Left renal pelvis (tissue), 4 donors: ENCODE measurements around the gene PARD3. TPM values are rescaled to one million over a fixed set of nuclear protein-coding genes. Genes with fewer than 3 reads are reported as not detected.
"Not testable (repeated sequence)": the region's sequence is repeated elsewhere in the genome, so short reads cannot be mapped to it uniquely, and the experiment has no call there.

Experiments used
- DNase-seq, 4 donors: peaks; one replicate each; pipeline ENCODE4 v3.0.0-alpha.2; 2013; ENCODE audit warnings: low read depth in 4 of 4, low spot score in 3 of 4
- polyA plus RNA-seq, 4 donors: library from polyadenylated mRNA; unstranded; fragments of 120-200 nt; gene quantifications; one replicate each; pipeline ENCODE4 v1.2.1, GENCODE V29; 2013; ENCODE audit not compliant: insufficient read length in 4 of 4

Gene PARD3
- polyA plus RNA-seq, 4 donors: 56.7 to 75.5 (median 69.4) TPM

DNA sequence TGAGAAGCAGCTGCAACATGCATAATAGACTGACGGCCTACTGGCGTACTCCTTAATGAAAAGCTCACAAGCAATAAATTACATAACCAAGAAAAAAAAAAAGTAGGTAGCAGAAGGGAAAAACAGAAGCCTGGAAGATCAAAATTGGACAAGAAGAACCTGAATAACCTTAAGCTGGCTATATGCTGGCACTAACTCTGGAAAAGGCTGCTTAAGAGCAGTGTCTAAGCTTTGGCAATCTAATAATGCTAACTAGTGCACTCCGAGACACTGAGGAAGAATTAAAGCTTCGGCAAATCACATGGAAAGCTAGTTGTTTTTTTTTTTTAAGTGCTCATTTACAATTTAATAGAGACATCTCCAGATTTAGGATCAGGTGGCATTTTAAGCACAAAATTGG lies 441.9 kb downstream of the PARD3 start:
- no peak for DNase-seq

DNA sequence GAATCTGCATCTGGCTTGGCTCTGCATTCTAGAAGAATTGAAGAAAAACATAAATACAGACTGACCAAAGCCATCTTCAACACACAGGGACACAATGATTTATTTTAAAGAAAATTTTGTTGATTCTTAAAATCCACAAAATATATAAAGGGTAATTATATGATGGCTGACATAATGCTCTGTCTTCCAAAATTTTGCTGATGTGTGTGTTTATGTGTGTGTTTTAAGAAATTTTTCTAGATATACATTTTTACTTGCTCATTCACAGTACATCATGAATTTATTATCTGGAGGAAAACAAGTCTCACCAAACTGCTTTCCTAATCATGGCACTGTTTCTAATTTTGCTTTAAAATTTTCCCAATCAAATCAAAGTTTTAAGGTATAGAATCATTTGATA lies 442.6 kb downstream of the PARD3 start:
- DNase-seq: no peak

DNA sequence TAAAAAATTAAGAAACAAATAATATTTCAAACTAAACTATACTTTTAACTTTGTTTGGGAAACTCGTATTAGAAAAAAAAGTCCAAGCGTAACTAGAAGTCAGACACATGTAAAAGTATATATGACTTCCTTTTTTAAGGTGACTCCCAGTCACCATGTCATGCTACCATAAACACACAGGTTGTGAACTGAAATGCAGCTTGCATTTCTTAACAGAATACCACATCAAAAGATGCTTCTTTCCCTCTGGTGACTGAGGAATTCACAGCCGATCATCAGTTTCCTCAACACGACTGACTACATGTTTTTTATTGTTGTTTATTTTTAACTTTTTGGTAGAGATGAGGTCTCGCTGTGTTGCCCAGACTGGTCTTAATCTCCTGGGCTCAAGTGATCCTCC lies 445.0 kb downstream of the PARD3 start:
- DNase-seq: no peak

DNA sequence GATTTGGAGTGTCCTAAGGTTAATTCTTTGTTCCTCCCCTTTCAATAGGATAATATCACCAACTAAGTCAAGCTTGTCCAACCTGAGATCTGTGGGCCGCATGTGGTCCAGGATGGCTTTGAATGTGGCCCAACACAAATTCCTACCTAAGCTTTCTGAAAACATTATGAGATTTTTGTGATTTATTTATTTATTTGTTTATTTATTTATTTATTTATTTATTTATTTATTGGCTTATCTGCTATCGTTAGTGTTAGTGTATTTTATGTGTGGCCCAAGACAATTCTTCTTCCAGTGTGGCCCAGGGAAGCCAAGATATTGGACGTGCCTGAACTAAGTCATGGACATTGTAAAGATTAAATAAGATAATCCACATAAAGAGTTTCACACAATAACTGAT lies 446.0 kb downstream of the PARD3 start:
- no peak for DNase-seq

DNA sequence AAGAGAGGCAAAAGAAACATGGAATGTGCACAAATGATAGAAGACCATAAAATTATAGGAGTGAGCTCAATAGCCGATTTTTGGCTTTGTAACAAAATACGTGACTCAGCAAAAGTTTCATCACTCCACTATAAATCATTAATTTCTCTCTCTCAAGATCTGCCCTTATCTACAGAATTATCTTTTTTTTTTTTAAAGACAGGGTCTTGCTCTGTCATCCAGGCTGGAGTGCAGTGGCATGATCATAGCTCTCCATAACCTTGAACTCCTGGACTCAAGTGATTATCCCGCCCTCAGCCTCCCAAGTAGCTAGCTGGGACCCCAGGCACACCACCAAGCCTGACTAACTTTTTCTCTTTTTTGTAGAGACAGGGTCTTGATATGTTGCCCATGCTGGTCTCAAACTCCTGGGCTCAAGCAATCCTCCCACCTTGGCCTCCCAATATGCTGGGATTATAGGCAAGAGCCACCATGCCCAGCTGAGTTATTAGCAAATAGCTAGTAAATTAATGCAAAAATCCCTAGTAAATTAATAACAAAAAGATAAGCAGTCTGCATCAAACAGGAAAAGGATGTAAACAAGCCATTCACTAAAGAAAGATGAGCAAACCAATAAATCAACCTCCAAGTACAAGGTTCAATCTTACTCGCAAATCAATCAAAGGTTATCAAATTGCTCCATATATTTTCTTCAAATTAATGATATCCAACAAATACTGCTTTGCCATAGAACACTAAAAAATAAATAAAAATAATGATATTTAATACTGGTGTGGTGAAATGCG lies 450.7 kb downstream of the PARD3 start:
- DNase-seq: no peak

DNA sequence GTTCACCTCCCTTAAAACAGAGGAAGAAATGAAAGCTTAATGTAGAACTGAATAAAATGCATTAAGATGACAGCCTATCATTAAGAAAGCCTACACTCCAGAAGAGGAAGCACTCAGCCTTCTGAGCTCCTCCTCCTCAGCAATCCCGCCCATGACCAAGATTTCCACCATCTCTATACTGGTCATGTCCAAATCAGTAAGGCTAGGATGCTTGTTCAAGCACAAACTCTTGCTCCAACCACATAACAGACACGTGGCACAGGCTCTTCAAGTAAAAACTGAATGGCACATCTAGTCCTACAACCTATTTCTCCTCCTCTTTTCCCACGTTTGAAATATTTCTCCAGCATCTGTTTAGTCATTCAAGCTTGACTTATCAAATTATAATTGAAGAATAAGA lies 454.1 kb downstream of the PARD3 start:
- no peak for DNase-seq

DNA sequence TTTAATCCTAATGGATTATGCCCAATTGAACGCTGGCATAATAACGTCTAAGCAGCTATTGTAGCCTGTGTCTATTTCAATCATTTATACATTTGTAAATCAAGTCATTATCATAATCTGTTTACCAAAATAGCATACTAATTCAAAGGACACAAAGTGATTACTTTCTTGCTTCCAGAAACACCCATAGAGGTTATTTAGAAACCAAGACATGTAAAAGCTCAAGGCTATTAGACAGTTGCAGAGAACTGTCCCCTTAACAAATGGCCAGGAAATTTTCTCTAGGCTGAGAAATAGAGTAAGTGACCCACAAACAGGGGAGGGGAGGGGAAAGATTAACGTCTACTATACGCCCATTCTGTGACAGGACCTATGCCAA lies 455.7 kb downstream of the PARD3 start:
- no peak for DNase-seq

DNA sequence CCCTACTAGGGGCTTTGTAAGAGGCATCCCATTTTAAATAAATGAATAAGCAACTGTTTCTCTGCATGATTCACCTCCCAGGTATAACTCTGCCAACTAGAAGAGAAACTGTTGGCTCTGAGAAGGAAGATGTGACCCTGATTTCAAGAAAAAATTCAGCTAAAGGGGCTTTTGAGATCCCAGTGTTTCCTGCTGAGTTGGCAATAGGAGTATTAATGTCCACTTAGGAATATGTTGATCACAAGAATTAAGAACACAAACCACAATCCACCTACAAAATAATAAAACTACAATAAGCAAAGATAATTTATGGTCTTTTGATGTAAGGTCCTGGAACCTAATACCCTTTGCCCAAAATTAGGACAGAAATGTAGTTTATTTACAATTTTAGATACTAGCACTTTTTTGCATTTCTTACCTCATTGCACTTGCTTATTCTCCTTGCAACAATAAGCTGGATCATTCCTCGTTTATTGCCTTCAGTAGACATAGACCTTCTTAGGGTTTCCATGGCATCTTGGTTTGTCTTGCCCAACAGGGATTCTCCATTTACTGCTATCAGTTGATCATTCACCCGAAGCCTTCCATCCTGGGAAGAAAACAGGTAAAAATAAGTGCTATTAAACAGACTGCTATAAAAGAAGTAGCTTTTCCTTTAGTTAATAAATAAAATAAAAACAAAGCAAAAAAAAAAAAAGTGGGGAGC lies 456.2 kb downstream of the PARD3 start:
- no peak for DNase-seq

DNA sequence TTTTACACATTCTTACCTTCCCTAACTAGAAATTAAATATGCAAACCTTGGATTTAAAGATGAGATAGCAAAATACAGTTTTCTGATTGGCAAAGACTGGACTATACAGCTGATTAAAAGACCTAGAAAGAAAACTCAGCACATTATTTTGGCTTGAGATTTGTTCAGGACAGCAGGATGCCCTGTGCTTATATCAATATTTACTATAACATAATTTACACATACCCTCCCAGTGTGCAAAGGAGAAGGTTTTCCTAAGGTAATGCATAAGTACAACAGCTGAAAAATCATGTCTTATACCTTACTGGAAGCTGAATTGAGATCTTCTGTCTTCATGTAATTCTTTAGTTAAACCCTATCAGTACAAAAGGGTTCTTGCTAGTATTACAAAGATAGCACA lies 458.6 kb downstream of the PARD3 start:
- DNase-seq: no peak

DNA sequence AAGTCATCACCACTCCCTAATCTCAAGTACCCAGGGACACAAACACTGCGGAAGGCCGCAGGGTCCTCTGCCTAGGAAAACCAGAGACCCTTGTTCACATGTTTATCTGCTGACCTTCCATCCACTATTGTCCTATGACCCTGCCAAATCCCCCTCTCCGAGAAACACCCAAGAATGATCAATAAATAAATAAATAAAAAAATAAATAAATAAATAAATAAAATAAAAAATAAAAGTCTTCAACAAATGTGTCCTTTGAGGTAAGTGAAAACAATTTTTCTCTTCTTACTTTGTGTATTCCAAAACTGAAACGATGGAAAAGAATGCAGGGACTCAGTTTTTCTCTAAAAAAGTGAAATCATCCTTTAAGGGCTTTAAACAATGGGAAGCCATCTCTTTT lies 461.6 kb downstream of the PARD3 start:
- DNase-seq: not testable (repeated sequence)

DNA sequence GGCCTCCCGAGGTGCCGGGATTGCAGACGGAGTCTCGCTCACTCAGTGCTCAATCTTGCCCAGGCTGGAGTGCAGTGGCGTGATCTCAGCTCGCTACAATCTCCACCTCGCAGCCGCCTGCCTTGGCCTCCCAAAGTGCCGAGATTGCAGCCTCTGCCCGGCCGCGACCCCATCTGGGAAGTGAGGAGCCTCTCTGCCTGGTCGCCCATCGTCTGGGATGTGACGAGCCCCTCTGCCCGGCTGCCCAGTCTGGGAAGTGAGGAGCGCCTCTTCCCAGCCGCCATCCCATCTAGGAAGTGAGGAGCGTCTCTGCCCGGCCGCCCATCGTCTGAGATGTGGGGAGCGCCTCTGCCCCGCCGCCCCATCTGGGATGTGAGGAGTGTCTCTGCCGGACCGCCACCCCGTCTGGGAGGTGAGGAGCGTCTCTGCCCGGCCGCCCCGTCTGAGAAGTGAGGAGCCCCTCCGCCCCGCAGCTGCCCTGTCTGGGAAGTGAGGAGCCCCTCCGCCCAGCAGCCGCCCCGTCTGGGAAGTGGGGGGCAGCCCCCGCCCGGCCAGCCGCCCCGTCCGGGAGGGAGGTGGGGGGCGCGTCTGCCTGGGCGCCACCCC lies 462.4 kb downstream of the PARD3 start:
- DNase-seq: not testable (repeated sequence)

DNA sequence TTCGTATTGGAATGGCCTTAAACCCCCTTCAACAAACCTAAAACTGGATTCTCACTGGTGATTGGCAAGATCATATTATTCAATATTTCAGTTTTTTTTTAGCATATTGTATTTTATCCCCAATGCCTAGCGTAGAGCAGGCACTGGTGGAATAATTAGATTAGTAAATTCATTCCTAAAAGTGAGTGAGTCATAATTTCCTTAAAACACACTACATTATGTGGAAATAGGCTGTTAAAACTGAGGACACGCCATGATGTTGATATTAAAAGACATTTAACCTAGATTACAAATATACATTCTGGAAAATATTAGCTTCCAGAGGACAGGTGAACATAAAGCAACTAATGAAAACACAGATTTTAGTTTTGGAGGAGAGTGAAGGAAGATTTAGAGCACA lies 463.9 kb downstream of the PARD3 start:
- DNase-seq: no peak

DNA sequence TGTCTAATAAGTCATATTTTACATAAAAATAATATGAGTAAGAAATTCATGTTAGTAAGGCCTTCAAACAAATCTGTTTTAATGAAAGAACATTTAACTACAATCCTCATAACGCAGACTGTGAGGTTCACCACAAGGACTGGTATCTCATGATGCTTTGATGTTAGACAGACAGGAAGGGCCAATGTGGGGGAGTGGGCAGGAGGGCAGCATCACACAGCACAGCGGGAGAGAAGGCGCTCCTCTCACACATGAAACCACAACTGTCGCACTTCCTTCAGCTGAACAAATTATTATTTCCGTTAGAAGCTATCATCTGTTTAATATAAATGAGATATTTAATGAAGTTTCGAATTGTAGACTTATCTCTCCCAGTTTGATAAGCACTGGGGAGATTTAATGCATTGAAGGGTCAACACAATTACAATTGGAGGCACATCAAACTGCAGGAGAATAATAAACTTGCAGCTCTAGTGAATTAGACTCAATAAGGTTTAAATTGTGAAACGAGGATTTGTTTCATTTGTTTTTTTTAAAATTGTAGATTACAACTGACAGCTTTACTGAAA lies 466.1 kb downstream of the PARD3 start:
- no peak for DNase-seq

DNA sequence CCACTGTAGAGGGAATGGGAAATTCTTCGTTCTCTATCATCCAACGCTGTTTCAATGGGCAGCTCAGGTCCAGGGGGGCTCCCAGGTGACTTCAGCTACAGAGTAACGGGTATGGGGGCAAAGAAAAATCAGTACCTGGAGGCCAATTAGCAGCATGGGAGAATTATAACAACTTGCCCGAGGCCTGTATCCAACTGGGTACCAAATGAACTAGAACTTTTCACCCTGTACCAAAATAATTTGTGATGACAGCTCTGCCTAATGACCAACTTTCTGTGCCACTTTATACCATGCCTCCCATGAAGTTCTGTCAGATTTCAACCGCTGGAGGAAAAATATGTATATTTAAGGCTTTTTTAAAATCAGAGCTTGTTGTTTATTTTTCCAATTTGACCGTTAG lies 467.1 kb downstream of the PARD3 start:
- no peak for DNase-seq

DNA sequence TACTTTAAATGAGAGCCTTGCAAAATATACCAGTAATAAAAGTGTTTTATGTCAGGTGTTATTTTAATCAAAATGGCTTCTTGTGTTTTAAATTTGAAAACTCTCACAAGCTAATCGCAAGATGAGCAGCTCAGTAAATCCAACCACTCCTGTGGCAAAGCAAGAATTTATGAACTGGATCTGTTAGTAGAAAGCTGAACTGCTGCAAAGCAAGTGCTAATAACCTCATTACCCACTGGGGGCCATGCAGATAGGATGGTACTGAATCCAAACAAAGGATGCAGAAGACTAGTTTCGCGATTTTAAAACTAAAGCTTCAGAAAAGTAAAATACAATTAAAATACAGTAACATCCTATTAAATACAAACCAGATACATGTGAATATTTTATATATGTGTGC lies 468.0 kb downstream of the PARD3 start:
- no peak for DNase-seq

DNA sequence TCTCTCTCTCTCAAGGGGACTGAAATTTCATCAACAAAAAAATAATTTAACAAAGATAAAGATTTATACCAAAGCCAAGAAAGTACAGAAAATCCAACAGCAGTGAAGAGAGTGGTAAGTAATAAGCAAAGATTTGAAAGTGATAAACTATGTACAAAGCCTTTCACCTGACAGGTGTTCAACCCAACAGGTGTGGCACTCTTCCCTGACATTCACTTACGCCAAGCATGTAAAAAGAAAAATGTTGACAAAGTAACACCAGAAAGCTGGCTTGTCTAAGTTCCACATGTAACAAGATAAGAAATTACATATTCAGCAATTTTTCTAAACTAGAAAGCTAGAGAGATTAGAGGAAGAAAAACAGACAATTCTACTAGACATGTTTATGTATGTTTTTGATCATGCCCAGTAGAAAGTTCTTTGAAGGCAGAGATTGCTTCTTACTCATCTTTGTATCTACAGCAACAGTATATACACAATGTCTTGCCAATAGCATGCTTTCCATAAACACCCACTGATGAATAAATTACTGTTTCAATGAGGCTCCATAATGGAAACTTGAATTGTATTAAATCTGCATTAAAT lies 468.5 kb downstream of the PARD3 start:
- DNase-seq: no peak

DNA sequence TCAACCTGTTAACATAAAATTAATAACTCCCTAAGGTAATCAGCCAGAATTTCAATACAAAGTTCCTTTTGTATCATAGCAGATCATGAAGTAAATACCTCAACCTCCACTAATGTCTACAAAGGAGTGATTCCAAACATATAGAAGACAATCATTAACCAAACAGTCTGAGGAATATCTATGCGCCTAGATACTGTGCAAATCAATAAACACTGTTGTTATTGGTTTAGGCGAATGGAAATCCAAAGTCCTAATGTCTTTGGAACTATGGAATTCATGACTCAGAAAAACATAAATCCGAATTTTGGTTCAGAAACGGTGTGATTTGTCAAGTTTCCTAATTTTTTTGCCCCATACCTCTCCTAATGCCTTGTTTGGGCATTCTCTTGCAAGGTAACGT lies 469.7 kb downstream of the PARD3 start:
- no peak for DNase-seq

DNA sequence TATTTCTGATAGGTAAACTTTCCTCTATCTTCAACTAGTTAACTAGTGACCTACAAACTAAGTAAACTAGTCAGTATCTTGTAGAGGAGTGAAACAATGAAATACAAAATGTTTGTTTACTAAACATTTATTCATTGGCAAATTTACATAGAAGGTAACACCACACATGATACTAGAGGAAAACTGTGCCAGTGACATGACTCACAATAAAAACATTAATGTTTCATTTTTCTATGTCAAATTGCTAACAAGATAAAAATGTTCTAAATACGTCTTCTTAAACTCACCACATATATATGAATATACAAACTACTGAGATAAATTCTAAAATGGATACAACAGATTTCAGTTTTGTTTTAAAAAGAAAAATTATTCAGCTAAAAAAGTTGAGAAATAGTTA lies 471.3 kb downstream of the PARD3 start:
- no peak for DNase-seq

DNA sequence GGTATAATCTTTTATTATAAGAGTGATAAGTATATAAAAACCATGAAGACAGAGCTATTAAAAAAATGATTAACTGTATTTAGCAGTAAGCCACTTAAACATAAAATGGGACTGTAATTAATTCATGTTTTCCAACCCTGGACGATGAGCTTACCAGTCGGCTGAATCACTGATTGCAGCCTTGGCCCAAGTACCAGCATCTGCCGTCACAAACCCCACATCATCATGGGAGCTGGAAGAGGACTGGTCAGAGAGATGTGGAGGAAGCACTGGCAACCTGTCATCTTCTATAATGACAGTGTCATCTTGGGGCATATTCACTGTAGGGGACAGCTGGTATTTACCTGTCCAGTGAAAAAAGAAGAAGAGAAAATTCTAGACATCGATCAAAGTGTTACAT lies 473.6 kb downstream of the PARD3 start:
- no peak for DNase-seq

DNA sequence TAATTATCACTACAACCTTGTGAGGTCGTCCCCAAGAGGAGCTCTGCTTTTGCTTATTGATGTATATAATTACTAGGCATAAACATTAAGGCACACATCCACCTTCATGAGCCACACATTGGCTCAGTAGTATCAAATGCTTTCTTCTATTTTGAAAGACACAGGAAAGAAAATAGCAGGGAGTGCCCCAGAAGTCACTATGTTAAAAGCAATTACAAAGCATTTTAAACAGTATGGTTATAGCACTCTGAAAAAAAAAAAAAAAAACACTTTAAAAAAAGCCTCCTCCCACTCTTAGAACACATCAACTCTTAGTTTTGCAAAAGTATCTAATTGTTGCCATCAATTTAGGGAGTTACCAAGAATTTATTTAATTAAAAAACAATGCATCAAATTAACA lies 474.2 kb downstream of the PARD3 start:
- DNase-seq: no peak

DNA sequence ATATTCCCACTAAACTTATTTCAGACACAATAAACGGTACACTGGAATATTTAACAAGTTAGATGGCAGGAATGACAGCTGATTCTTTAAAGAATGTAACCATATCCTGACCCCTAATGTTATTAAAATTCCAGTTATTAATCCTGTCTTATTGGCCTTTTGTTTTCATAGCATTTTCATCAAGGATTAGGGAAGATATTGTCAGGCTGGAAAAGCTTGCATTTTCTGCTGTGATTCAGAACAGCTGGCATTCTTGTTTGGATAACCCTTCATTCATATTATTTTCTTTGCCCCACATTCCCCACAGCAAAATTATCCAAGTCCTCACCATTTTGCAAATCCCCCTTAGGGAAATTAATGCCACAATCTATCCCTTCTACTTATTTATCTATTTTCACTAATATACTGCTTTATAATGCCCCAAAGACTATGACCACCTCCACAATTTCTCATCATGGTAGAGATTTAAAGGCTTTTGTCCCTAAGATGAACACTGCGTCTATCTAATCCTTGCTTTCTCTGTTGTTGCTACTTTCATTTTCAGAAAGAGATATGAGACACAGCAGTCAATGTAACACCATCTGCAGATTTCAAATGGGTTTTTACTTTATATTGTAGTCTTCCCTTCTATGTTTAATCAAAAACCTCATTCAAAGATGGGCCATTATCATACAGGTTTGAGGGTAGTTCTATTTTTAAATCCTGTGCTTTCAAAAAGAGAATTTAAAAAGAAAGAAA lies 475.1 kb downstream of the PARD3 start:
- no peak for DNase-seq
